Renal cortex interstitium (tissue), 11 donors: Measurements from ENCODE around the gene PSMC5. TPM values are rescaled to one million over a fixed set of nuclear protein-coding genes. Genes with fewer than 3 reads are reported as not detected.

ENCODE experiments used
- DNase-seq, 11 donors: peaks; one replicate each; pipeline ENCODE4 v3.0.0-alpha.2; 2013; ENCODE audit warnings: low read depth in 9 of 11, low spot score in 4 of 11; ENCODE audit errors: extremely low read depth in 1 of 11
- polyA plus RNA-seq, 3 donors: library from polyadenylated mRNA; unstranded; fragments of 120-200 nt; gene quantifications; one replicate each; pipeline ENCODE4 v1.2.1, GENCODE V29; 2013; ENCODE audit not compliant: insufficient read length in 3 of 3

The PSMC5 gene
- polyA plus RNA-seq, 3 donors = 175 to 204 (median 203) TPM

- no peak for DNase-seq
Observed at GRCh38 chr17:63816123-63816522, 11.1 kb upstream of the PSMC5 start.

- DNase-seq = no peak
Observed at GRCh38 chr17:63816669-63817068, 10.6 kb upstream of the PSMC5 start.

GRCh38 chr17:63817736-63818385 lies 9.4 kb upstream of the PSMC5 start:
- DNase-seq = no peak

DNA sequence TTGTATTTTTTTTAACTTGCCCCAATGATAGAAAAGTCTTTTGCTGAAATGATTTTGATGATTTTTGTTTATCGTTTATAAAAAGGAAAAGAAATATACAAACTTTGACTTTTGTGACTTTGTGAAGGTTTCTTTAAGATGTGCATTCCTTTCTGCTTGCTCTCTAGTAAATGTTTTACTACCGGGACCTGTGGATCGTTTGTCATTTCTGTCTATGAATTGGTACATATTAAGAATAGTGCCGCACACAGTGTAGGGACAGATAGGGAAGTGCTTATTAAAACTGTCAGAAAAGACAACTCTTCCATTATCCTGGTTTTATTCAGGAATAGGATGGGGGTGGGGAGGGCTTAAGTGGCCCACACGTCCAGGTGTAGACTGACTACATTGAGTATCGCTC lies 8.1 kb upstream of the PSMC5 start:
- no peak for DNase-seq

DNA sequence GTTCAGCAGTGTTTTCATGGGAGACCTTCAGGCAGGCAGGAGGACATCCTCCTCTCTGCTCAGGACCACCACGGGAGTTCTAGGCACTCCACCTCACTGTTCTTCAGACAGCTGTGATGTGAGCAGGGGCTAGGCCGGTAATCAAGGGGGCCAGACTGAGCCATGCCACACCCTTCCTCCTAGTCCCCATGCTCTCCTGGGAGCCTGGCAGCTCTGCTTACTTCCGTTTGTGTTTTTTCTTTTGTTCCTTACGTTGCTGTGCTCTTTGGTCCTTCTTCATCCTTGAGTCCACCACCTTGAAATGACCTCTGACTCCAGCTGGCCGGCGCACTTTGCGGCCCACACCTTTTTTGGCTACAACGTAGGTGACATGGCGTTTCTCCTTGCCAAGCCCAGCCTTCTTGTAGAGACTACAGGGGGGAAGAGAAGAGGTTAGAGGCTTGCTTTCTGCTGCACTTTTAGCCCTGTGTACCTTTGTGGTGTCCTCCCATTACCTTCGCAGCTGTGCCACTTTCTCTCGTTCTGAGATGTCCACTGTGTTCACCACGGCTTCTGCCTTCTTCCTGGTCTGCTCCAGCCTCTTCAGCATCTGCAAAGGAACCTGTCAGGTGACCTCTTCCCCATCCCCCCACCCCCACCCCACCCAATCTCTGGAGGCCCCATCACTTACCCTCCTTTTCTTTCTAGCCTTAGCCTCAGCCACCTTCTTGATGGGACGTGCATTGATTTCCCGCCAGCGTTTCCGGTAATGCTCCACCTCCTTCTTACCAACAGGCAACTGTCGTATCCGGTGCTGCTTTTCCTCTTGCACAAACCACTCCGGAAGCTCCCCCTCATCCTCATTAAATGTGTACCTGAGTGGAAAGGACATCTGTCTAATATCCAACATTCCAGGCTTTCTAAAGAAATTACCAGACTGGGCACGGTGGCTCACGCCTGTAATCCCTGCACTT lies 7.4 kb upstream of the PSMC5 start:
- no peak for DNase-seq

GRCh38 chr17:63820963-63821561 lies 6.2 kb upstream of the PSMC5 start:
- no peak for DNase-seq

GRCh38 chr17:63821804-63822203 lies 5.4 kb upstream of the PSMC5 start:
- no peak for DNase-seq

GRCh38 chr17:63822537-63822936 lies 4.7 kb upstream of the PSMC5 start:
- DNase-seq = no peak

GRCh38 chr17:63823659-63824331 lies 3.4 kb upstream of the PSMC5 start:
- DNase-seq = no peak

DNA sequence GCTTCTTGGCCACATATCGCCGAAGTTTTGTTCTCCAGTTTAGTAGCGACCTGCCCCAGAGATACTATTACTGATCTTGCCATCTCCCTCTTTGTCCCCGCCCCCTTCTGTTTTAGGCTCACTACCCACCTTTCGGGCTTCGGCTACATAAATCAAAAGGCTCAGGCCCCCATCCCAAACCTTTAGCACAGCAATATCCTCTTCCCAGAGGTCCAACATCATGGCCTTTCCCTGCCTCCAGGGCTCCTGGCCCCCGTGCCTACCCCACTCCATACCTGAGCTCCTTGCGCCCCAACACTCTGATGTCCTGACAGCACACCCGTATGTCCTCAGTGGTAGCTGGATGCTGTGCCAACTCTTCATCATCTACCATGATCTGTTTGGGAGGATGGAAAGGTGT lies 2.9 kb upstream of the PSMC5 start:
- no peak for DNase-seq

- DNase-seq = peak in 1 of 11 donors; percentile 22
Observed at GRCh38 chr17:63826468-63827001, 696 bp upstream of the PSMC5 start.

DNA sequence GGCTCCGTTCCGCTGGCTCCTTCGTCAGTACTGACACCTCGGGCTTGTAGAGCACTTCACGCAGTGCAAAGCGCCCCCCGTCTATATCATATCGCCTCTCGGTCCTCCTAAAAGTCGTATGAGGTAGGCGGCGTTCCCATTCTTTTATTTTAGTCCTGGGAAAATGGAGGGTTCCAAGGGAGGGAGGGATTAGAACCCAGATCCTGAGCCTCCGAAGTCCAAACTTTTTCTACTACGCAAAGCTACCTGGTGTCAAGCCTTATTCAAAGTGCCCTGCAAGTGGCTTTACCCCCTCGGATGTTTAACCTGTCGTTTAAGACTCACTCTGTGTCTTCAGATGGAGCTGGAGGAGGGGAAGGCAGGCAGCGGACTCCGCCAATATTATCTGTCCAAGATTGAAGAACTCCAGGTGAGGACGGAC lies 580 bp downstream of the PSMC5 start:
- no peak for DNase-seq

GRCh38 chr17:63828936-63829335 lies 1.7 kb downstream of the PSMC5 start:
- no peak for DNase-seq

GRCh38 chr17:63830278-63830677 lies 3.0 kb downstream of the PSMC5 start:
- no peak for DNase-seq

- DNase-seq = no peak
Observed at GRCh38 chr17:63830904-63831491, 3.8 kb downstream of the PSMC5 start.

DNA sequence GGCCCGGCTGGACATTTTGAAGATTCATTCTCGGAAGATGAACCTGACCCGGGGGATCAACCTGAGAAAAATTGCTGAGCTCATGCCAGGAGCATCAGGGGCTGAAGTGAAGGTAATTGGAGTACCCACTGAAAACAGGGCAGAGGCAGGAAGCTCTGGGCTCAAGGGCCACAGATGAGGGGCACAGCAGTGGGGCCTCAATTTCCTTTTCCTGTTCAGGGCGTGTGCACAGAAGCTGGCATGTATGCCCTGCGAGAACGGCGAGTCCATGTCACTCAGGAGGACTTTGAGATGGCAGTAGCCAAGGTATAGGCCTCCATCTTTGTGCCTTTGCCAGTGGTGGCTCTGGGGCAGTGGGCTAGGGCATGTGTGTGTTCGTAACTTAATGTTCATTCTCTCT lies 4.3 kb downstream of the PSMC5 start:
- no peak for DNase-seq

- no peak for DNase-seq
Observed at GRCh38 chr17:63832014-63832413, 4.8 kb downstream of the PSMC5 start.

DNA sequence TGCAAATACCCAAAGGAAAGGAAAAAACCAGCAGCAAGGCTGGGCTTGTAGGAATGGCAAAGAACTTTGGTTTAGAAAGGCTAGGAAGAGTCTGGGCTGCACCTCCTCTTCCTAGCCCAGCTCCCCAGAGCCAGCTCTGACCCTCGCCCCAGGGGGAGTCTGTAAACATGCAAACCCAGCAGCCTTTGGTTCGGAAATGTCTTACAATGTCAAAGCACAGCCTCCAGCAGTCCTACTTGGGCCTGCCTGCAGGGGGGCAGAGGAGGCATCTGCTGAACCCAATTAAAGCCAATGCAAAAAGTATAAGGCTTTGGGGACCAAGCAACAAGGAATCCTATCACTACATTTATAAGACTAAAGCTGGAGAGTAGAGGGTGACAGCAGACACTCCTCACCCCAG lies 5.2 kb downstream of the PSMC5 start:
- DNase-seq = no peak
